HG02973 (cell line): ENCODE measurements around the gene CTBP2.

Source experiments
- ATAC-seq: cut with Tn5 transposase; IDR thresholded peaks from one replicate; pipeline ENCODE4 v1.9.1; 2021; ENCODE audit warnings: moderate library complexity; ENCODE audit not compliant: unreplicated experiment

CTBP2 gene

GRCh38 chr10:125125951-125126735 is 34.2 kb downstream of the CTBP2 start:
- ATAC-seq, result no peak

DNA sequence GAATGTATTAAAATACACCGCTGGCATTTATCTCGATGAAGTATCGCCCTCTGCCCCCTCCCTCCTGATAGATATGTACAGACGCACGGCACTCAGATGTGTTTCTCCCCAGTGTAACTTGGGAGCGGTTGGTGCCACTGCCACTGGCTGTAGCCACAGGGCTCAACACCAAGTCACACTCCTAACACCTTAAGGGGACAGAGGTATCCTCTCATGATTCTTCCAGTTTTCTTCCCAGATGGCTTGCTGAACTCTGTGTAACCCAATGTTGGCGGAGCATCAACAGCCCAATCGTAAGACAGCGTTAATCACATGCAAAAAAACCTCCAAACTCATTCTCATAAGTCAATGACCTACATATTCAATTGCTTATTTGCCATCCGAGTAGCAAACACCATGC is 35.5 kb downstream of the CTBP2 start:
- ATAC-seq, result no peak

GRCh38 chr10:125124115-125124487 is 36.3 kb downstream of the CTBP2 start:
- no peak for ATAC-seq

DNA sequence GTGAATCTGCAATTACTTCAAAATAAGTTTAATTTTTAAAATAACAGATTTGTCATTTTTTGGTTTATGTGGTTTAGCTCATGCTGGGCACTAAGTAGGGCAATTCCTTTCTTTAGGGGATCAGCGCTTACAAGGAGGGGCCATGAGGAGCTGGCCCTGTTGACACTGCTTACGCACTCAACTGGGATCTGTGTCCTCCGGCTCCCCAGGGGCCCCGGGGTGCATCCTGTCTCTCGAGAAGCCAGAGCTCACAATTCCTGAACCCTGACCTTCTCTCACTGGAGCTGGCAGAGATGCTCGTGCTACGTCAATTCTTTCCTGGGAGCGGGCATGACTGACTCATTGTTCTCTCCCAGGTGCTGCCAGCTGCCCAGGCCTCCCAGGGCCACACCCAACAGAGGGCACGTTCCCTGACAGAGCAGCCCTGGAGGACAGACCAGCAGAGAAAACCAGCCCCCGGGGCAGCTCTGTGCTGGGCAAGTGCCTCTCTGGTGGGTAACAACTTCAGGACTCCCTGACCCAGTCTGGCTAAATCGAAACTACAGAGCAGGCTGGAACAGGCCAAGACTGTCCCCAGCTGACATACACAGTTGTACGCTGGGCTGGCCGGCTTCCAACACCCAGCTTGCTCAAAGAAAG is 36.8 kb downstream of the CTBP2 start:
- ATAC-seq, result no peak

DNA sequence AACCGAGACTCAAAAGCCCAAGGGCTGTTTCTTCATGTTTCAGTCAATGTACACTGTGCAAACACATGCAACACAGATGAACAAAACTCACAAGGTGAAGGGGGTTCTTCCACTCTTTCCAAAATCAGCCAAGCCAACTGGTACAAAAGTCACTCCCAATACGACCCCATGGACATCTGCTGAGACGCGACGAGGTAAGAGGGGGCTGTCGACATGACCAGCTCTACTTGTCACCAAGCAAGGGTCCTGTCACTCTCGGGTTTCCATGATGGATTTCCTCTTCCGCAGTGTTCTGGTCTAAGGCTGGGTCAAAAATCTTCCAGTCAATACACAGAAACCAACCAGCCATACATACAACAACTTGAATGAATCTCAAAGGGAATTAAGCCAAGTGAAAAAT is 37.8 kb downstream of the CTBP2 start:
- ATAC-seq, result no peak

DNA sequence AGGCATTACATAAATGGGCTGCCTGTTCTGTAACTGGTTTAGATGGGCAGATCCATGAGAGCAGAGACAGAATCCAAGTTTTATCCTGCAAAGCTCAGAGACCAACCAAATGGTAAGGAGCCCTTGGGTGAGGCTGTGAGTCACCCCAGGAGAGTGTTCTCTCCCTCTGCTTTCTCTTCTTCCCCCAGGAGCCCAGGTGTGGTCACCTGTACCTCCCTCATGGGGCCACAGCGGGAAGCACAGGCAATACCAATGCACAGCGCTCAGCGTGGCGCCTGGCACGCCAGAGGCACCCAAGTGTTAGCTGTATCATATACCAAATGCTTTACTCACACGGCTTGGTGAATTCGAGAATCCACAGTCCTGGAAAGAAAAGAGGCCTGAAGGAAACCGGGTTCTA is 39.4 kb downstream of the CTBP2 start:
- ATAC-seq, result no peak

DNA sequence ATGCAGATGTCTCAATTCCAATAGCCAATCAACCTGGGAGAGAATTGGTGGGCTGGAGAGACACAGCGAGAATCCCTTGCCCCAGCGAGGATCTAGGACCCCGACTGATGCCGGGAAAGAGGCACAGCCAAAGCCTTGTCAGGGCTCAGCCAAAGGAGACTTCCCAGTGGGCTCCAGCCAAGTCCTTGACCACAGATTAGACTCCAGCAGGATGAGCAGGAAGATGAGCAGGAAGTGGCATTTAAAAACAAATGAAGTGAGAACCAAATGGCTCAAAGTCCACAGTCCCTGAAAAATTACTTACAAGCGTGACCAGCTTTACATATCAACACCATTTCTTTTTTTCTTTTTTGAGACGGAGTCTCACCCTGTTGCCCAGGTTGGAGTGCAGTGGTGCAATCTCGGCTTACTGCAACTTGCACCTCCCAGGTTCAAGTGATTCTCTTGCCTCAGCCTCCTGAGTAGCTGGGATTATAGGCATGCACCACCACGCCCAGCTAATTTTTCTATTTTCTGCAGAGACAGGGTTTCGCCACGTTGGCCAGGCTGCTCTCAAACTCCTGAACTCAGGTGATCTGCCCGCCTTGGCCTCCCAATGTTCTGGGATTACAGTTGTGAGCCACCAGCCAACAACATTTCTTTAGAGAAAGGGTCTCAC is 40.2 kb downstream of the CTBP2 start:
- no peak for ATAC-seq

GRCh38 chr10:125118701-125119100 is 41.7 kb downstream of the CTBP2 start:
- ATAC-seq, result no peak

DNA sequence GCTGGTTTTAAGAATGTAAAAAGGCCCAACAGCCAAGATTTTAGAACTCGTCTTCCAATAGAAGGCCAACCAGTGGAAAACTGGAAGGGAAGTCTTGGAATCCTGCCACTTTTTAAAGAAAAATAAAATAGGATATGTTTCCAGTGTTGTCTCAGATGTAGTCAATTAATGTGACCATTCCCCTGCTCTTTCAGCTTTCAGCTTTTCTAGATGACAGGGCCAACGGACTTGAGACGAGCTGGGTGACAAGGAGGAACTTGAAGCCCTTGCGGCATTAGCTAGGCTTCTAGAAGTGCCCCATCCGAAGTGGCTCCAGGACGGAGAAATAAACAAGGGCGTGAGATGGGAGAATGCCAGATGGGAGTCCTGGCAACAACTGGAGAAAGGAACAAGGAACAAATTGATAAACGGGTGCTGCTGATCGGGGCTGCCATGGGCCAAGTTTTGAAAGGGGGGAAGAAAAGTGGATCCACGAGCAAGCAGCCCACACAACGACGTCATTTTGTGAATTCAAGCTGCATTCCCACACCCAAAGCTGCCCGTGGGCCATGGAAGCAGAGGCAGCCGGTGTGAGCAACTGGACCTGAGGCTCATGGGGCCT is 42.3 kb downstream of the CTBP2 start:
- no peak for ATAC-seq

DNA sequence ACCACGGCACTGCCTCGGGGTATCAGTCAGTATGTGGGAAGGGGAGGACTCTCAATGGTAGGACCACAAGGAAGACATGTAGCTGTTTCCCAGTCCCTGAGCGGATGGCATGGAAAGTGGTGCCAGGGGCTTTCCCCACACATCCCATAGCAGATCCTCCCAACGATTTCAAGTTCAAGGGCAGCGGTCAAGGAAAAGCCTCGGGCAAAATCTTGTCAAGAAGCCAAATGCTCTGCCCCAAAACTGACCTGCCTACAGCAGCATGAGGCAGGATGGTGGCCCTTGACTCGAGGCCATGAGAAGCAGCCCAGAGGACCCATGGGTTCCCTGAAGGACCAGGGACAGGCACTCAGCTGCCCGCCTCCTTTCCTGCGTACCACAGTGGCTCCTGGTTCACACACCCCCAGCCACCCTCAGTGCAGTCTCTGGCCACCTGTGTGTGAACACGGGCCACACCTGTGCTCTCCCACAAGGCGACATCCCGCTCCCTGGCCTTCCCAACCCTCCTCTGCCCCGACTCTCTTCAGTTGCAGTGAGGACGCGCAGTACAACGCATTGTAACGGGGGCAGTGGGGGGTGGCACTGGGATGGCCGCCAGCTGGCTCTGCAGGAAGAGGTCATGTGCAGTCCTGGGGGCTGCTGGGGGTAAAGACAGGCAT is 43.6 kb downstream of the CTBP2 start:
- no peak for ATAC-seq

DNA sequence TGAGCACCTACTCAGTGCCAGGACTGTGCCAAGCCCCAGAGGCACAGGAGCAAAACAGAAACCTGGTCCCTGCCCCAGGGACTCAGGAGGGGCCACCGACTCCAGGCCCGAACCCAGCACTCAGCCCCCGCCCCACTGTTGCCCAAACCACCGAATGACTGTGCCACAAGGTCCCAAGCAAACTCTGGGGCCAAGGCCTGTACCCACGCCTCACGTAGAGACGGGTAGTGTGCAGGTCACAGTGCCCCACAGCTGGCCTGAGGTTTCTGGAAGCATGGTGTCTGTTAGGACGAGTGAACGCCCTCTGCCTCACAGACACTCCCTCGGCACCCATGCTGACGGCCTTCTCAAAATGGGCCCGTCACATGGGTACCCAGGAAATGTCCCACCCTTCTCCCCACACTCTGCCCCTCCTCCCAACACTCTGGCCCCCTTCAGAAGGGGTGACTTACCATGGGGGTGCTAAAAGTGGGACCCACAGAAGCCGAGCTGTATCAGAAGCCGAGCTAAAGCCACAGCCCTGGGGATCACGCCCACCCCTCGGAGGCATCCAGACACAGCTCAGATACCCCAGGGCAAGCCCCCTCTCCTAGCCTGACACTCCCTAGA is 44.2 kb downstream of the CTBP2 start:
- ATAC-seq, result no peak

DNA sequence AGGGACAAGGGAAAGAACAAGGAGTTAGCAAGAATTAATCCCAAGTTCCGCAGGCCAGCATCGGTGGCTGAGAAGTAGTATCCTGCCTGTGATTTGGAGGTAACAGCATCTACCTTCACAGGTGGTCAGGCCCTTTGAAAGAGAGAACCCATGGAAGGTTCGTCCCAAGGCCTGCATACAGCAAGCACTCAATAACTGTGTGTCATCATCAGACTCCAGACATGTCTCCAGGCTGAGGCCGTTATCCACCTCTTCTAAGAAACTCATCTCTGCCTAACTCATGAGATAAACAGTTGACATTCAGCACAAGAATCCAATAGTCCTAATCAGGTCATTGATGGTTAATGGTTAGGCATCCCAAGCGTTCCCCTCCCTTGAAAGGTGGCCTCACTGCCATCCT is 45.0 kb downstream of the CTBP2 start:
- no peak for ATAC-seq

DNA sequence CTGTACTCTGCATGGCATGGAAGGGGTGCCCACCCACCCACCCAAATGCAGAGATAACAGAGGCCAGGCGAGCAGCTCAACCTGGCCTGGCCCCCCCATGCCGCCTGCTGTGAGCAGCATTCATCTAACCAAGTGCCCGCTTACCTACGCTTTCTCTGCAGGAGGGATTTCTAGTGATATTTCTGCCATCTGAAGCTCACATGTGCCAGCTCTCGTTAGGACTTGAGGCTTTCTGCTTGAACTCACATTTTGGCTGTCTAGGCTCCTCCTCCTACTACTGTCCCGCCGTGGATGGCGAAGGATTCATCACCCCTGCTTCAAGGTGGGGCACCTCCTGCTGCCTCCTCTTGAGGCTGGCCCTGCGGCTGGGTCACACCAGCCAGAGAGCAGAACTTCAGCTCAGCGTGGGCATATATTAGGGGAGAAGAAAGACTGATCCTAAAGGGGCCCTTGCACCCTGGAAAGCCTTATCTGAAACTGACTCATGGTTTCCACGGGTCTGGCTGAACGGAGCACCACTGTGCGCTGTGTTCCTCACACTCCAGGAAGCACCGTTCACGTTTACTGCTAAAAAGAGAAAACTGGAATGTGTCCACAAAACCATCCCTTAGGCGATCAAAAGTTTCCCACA is 45.5 kb downstream of the CTBP2 start:
- no peak for ATAC-seq

- ATAC-seq, result no peak
Observed at GRCh38 chr10:125113691-125114371, 46.5 kb downstream of the CTBP2 start.

GRCh38 chr10:125112697-125113494 is 47.5 kb downstream of the CTBP2 start:
- ATAC-seq, result no peak

- no peak for ATAC-seq
Observed at GRCh38 chr10:125111118-125111727, 49.1 kb downstream of the CTBP2 start.

- ATAC-seq, result no peak
Observed at GRCh38 chr10:125107965-125108580, 52.3 kb downstream of the CTBP2 start.
